T-helper 2 cell treated with Interferon-gamma antibody and Interleukin-4, amounts not matched to agents 5 μg/mL and 100 μg/mL, for 36 hours (primary cell): ENCODE results near the gene PHF2.

Experiments
- DNase-seq: peaks from one replicate; pipeline ENCODE4 v3.0.0; 2021; ENCODE audit warnings: low spot score
- H3K27ac Mint-ChIP-seq: one replicate; pipeline ENCODE4 v1.8.0; 2021; ENCODE audit warnings: mild to moderate bottlenecking, mixed read lengths
- H3K27me3 Mint-ChIP-seq: one replicate; pipeline ENCODE4 v1.8.0; 2021; ENCODE audit warnings: low read depth, mixed read lengths
- H3K36me3 Mint-ChIP-seq: one replicate; pipeline ENCODE4 v1.8.0; 2021; ENCODE audit warnings: low read depth, mixed read lengths
- H3K4me1 Mint-ChIP-seq: one replicate; pipeline ENCODE4 v1.8.0; 2021; ENCODE audit warnings: low read depth, mixed read lengths
- H3K4me3 Mint-ChIP-seq: one replicate; pipeline ENCODE4 v1.8.0; 2022; ENCODE audit warnings: mild to moderate bottlenecking, moderate library complexity, mixed read lengths
- H3K9me3 Mint-ChIP-seq: one replicate; pipeline ENCODE4 v1.8.0; 2021; ENCODE audit warnings: mixed read lengths

Gene PHF2

GRCh38 chr9:93674580-93675335 lies 98.4 kb downstream of the PHF2 start:
- no peak for DNase-seq
- H3K4me3 Mint-ChIP-seq, result no peak overlapping the region
- H3K9me3 Mint-ChIP-seq, result no peaks in the 10 kb centered on the region
- H3K36me3 Mint-ChIP-seq, result peaks cover 7% of the 10 kb centered on the region
- no peak overlapping the region for H3K27ac Mint-ChIP-seq
- H3K4me1 Mint-ChIP-seq, result no peaks in the 10 kb centered on the region
- no peaks in the 10 kb centered on the region for H3K27me3 Mint-ChIP-seq

DNA sequence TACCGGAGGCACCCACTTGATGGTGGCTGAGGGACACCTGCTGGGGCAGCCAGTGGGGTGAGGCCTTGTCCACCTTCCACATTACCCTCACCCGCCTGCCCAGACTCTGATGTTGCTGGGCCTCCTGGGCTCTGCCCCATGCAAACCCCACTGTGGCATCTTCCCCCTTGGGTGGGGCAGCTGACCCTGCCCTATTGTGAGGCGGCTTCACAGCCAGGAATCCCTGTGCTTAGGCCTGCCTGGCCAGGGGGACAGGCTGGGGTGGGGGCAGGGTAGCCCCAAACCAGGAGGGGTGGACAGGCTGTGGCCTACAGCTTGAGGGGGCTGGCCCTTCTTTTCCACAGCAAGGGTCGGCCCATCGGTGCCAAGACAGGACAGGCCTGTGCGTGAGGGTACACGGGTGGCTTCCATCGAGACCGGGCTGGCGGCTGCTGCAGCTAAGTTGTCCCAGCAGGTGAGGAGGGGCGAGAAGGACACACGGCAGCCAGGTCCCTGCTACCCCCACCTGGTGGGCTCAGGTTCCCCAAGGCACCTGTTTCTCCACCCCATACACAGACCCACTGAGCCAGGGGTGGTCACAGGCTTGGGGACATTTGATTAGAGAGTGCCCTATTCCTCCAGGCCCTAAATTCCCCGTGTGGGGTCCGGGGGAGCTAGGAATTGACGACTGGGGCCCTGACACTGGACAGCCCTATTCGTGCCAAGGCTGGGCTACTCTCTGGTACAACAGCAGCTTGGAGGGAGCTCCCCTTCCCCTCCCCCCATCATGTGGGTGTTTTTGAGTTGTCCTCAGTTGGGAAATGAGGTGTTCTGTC lies 99.2 kb downstream of the PHF2 start:
- Mint-ChIP-seq H3K27me3 (no peaks in the 10 kb centered on the region), H3K9me3 (no peaks in the 10 kb centered on the region), H3K27ac (no peak overlapping the region), H3K4me3 (no peak overlapping the region), H3K4me1 (no peaks in the 10 kb centered on the region), H3K36me3 (peaks cover 7% of the 10 kb centered on the region)
- no peak for DNase-seq

DNA sequence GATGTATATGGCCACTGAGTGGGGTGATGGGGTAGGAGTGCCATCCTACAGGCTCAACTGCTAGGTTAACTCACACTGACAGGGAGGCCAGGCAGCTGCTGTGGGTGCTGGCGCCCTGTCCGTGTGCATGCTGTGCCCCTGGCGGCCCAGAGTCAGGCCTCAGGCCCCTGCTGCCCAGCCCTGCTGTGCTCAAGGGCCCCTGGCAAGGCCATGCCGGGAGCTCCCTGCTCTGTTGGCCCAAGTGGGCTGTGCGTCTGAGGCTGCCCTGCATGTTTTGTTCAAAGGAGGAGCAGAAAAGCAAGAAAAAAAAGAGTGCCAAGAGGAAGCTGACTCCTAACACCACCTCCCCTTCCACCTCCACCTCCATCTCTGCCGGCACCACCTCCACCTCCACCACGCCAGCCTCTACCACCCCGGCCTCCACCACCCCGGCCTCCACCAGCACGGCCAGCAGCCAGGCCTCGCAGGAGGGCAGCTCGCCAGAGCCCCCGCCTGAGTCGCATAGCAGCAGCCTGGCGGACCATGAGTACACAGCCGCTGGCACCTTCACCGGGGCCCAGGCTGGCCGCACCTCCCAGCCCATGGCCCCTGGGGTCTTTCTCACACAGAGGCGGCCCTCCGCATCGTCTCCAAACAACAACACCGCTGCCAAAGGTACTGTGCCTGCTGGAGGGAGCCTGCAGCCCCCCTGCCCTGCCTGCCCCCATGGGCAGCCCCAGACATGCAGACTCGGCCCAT lies 100.1 kb downstream of the PHF2 start:
- Mint-ChIP-seq H3K4me1 (no peaks in the 10 kb centered on the region), H3K27ac (no peak overlapping the region), H3K4me3 (no peak overlapping the region), H3K9me3 (no peaks in the 10 kb centered on the region), H3K36me3 (peaks cover 7% of the 10 kb centered on the region), H3K27me3 (no peaks in the 10 kb centered on the region)
- DNase-seq, result no peak

DNA sequence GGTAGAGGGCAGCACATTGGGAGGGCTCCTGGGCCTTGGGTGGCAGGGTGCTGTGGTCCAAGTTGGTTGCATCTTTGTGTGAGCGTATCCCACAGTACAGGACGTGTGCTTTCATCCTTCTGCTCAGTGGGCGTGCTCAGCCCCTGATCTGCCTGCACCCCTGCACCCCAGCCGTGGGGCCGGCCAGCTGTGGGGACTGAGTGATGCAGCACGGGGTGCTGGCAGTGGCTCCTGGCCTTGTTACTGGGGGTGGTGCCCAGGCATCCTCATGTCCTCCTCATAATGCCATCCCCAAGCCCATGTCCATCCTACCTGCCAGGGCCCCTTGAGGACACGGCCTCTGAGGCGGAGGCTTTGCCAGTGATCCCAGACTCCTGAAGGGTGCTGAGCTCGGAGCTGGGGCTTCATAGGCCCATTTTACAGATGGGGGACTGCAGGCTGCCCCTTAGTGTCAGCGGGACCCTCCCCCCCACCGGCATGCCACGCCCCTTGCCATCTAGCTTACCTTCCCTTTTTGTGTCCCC lies 100.7 kb downstream of the PHF2 start:
- Mint-ChIP-seq H3K9me3 (no peaks in the 10 kb centered on the region), H3K4me3 (no peak overlapping the region), H3K27ac (no peak overlapping the region), H3K36me3 (peaks cover 7% of the 10 kb centered on the region), H3K4me1 (no peaks in the 10 kb centered on the region), H3K27me3 (no peaks in the 10 kb centered on the region)
- DNase-seq, result no peak

GRCh38 chr9:93677641-93678136 lies 101.3 kb downstream of the PHF2 start:
- Mint-ChIP-seq H3K27ac (no peak overlapping the region), H3K36me3 (peaks cover 4% of the 10 kb centered on the region), H3K4me1 (no peaks in the 10 kb centered on the region), H3K4me3 (no peak overlapping the region), H3K27me3 (no peaks in the 10 kb centered on the region), H3K9me3 (no peaks in the 10 kb centered on the region)
- no peak for DNase-seq

GRCh38 chr9:93678199-93679019 lies 102.0 kb downstream of the PHF2 start:
- H3K9me3 Mint-ChIP-seq, result no peaks in the 10 kb centered on the region
- DNase-seq, result no peak
- peaks cover 4% of the 10 kb centered on the region for H3K36me3 Mint-ChIP-seq
- no peaks in the 10 kb centered on the region for H3K27me3 Mint-ChIP-seq
- no peak overlapping the region for H3K27ac Mint-ChIP-seq
- H3K4me3 Mint-ChIP-seq, result no peak overlapping the region
- no peaks in the 10 kb centered on the region for H3K4me1 Mint-ChIP-seq

- Mint-ChIP-seq H3K4me1 (no peaks in the 10 kb centered on the region), H3K36me3 (peaks cover 1% of the 10 kb centered on the region), H3K4me3 (no peak overlapping the region), H3K27me3 (no peaks in the 10 kb centered on the region), H3K27ac (no peak overlapping the region), H3K9me3 (no peaks in the 10 kb centered on the region)
- no peak for DNase-seq
These were observed 103.4 kb downstream of the PHF2 start for GRCh38 chr9:93679536-93680442.

DNA sequence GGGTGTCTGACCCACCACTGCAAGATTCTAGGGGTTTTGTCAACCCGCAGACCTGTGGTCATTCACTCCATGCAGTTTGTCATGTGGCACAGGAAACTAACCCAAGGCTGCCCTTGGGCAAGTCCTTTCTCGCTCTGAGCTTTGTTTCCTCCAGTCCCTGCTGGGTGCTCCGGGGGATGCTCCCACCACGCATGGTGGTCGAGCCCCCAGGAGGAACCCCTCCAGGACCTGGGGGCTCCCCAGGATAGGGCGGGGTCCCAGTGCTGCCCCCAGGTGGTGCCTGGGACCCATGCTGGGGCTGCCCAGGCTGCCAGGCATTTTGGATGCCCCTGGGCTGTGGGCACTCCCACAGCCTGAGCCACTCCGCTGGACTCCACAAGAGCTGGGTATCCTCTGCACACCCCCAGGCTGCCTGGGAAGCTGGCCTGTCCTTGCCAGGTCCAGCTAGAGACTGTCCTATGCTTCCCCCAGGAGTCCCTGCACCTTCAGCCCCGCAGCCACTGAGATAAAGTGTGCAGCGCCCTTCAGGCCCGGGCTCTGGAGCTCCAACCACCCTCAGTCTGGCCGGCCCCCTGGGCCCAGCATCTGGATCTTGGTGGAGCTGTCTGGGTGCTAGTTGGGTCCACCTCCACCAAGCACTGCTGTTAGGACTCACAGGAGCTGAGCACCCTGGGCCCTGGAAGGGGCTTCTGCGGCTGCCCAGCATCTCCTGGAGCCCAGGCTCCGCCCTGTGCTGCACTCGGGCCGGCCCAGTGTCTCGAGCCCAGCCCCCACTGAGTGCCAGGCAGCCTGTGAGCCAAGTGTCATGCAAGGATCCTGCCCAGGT lies 104.3 kb downstream of the PHF2 start:
- Mint-ChIP-seq H3K9me3 (no peaks in the 10 kb centered on the region), H3K4me3 (no peak overlapping the region), H3K4me1 (no peaks in the 10 kb centered on the region), H3K27ac (no peak overlapping the region), H3K36me3 (peaks cover 1% of the 10 kb centered on the region), H3K27me3 (no peaks in the 10 kb centered on the region)
- no peak for DNase-seq

- H3K9me3 Mint-ChIP-seq, result no peaks in the 10 kb centered on the region
These were observed 105.1 kb downstream of the PHF2 start for GRCh38 chr9:93681269-93682154.

DNA sequence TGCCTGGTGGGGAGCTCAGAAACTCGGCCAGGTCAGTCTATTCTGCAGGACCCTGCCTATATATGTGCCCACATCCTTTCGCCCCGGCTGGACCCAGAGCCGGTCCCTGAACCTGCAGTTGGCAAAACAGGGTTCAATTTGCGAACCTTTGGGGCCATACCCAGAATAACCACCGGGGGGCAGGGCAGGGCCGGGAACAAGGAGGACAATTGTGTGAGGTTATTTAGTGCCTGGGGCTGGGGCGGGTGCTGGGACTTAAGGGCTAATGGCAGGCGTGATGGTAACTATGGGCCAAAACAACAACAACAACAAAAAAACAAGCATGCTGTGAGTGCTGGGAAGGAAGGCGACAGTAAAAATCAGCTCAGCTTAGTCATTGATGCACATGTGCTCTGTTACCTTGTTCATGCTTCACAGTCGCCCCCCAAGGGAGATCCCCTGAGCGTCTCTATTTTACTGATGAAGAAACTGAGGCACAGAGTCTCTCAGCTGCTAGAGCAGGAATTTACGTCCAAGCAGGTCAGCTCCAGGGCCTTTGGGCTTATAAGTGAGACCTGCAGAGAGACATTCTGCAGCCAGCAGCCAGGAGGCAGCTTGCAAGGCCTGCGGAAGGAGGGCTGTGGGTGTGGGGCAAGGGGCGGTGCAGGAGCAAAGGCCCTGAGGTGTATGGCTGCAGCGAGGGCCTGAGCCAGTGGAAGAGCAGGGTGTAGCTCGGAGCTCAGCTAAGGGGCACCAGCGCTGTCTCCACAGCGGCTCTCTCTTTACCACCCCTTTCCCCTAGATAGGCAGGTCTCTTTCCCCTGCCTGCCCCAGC lies 106.0 kb downstream of the PHF2 start:
- no peak overlapping the region for H3K4me3 Mint-ChIP-seq
- H3K36me3 Mint-ChIP-seq, result peaks cover 1% of the 10 kb centered on the region
- no peaks in the 10 kb centered on the region for H3K9me3 Mint-ChIP-seq
- H3K27ac Mint-ChIP-seq, result no peak overlapping the region
- no peaks in the 10 kb centered on the region for H3K4me1 Mint-ChIP-seq
- peak; percentile 39 for DNase-seq
- no peaks in the 10 kb centered on the region for H3K27me3 Mint-ChIP-seq

More at GRCh38 chr9:93681269-93682154, 105.1 kb downstream of the PHF2 start:
- Mint-ChIP-seq H3K4me3 (no peak overlapping the region), H3K27ac (no peak overlapping the region), H3K36me3 (peaks cover 1% of the 10 kb centered on the region), H3K4me1 (no peaks in the 10 kb centered on the region), H3K27me3 (no peaks in the 10 kb centered on the region)
- no peak for DNase-seq
